ENCODE results near the gene PARP14.
"Not testable (repeated sequence)": the region's sequence is repeated elsewhere in the genome, so short reads cannot be mapped to it uniquely, and the experiment has no call there.

PARP14 gene

GRCh38 chr3:122680475-122681283 lies at the start of gene PARP14:
TSS of gene PARP14 (plus strand) at chr3:122680839. CDS start at chr3:122680884, 45 bp downstream.
- Mint-ChIP-seq H3K27me3 (no peaks in the 10 kb centered on the region), H3K4me3 (peak within 1 kb of the TSS; percentile 99), H3K36me3 (peaks cover 4% of the 10 kb centered on the region), H3K27ac (peak within 1 kb of the TSS; percentile 99), H3K9me3 (ENCODE audit: low read depth) (no peaks in the 10 kb centered on the region), H3K4me1 (ENCODE audit: low read depth) (peaks cover 61% of the 10 kb centered on the region)

- no peaks in the 10 kb centered on the region for H3K4me1 Mint-ChIP-seq (ENCODE audit: low read depth)
- no peaks in the 10 kb centered on the region for H3K27me3 Mint-ChIP-seq
- H3K4me3 Mint-ChIP-seq: no peak overlapping the region
- H3K36me3 Mint-ChIP-seq: peaks cover 12% of the 10 kb centered on the region
- H3K9me3 Mint-ChIP-seq (ENCODE audit: low read depth): no peaks in the 10 kb centered on the region
- no peak overlapping the region for H3K27ac Mint-ChIP-seq
Observed at GRCh38 chr3:122635789-122636188, 44.9 kb upstream of the PARP14 start.

- peaks cover 12% of the 10 kb centered on the region for H3K36me3 Mint-ChIP-seq
- no peak overlapping the region for H3K27ac Mint-ChIP-seq
Observed at GRCh38 chr3:122636697-122637096, 43.9 kb upstream of the PARP14 start.

GRCh38 chr3:122640437-122640999 lies 40.1 kb upstream of the PARP14 start:
- Mint-ChIP-seq H3K27me3 (no peaks in the 10 kb centered on the region), H3K9me3 (ENCODE audit: low read depth) (no peaks in the 10 kb centered on the region), H3K4me3 (no peak overlapping the region), H3K27ac (no peak overlapping the region), H3K4me1 (ENCODE audit: low read depth) (peaks cover 3% of the 10 kb centered on the region), H3K36me3 (peaks cover 12% of the 10 kb centered on the region)

More at GRCh38 chr3:122636697-122637096, 43.9 kb upstream of the PARP14 start:
- no peaks in the 10 kb centered on the region for H3K4me1 Mint-ChIP-seq (ENCODE audit: low read depth)
- H3K9me3 Mint-ChIP-seq (ENCODE audit: low read depth): no peaks in the 10 kb centered on the region
- no peaks in the 10 kb centered on the region for H3K27me3 Mint-ChIP-seq
- no peak overlapping the region for H3K4me3 Mint-ChIP-seq

GRCh38 chr3:122642935-122643334 lies 37.7 kb upstream of the PARP14 start:
- Mint-ChIP-seq H3K36me3 (peaks cover 7% of the 10 kb centered on the region), H3K4me1 (ENCODE audit: low read depth) (peaks cover 3% of the 10 kb centered on the region), H3K27me3 (no peaks in the 10 kb centered on the region), H3K9me3 (ENCODE audit: low read depth) (no peaks in the 10 kb centered on the region), H3K4me3 (no peak overlapping the region), H3K27ac (no peak overlapping the region)

- no peaks in the 10 kb centered on the region for H3K9me3 Mint-ChIP-seq (ENCODE audit: low read depth)
- peaks cover 5% of the 10 kb centered on the region for H3K27me3 Mint-ChIP-seq
- H3K27ac Mint-ChIP-seq: no peak overlapping the region
- H3K4me1 Mint-ChIP-seq (ENCODE audit: low read depth): peaks cover 3% of the 10 kb centered on the region
- no peak overlapping the region for H3K4me3 Mint-ChIP-seq
- H3K36me3 Mint-ChIP-seq: no peaks in the 10 kb centered on the region
Observed at GRCh38 chr3:122646146-122646988, 34.3 kb upstream of the PARP14 start.

- H3K4me1 Mint-ChIP-seq (ENCODE audit: low read depth); H3K27me3 Mint-ChIP-seq; H3K9me3 Mint-ChIP-seq (ENCODE audit: low read depth); H3K27ac Mint-ChIP-seq; H3K4me3 Mint-ChIP-seq; H3K36me3 Mint-ChIP-seq: not testable (repeated sequence)
Observed at GRCh38 chr3:122651233-122651907, 29.3 kb upstream of the PARP14 start.

GRCh38 chr3:122651962-122652361 lies 28.7 kb upstream of the PARP14 start:
- H3K9me3 Mint-ChIP-seq (ENCODE audit: low read depth); H3K36me3 Mint-ChIP-seq; H3K27ac Mint-ChIP-seq; H3K4me1 Mint-ChIP-seq (ENCODE audit: low read depth); H3K27me3 Mint-ChIP-seq; H3K4me3 Mint-ChIP-seq: not testable (repeated sequence)

- H3K4me1 Mint-ChIP-seq (ENCODE audit: low read depth); H3K4me3 Mint-ChIP-seq; H3K27me3 Mint-ChIP-seq; H3K27ac Mint-ChIP-seq; H3K36me3 Mint-ChIP-seq; H3K9me3 Mint-ChIP-seq (ENCODE audit: low read depth): not testable (repeated sequence)
Observed at GRCh38 chr3:122658336-122658735, 22.3 kb upstream of the PARP14 start.

GRCh38 chr3:122660297-122660974 lies 20.2 kb upstream of the PARP14 start:
- Mint-ChIP-seq H3K36me3 (no peaks in the 10 kb centered on the region), H3K27me3 (peaks cover 3% of the 10 kb centered on the region), H3K27ac (no peak overlapping the region), H3K9me3 (ENCODE audit: low read depth) (no peaks in the 10 kb centered on the region), H3K4me3 (no peak overlapping the region), H3K4me1 (ENCODE audit: low read depth) (no peaks in the 10 kb centered on the region)

- no peaks in the 10 kb centered on the region for H3K36me3 Mint-ChIP-seq
- H3K27ac Mint-ChIP-seq: no peak overlapping the region
- H3K4me3 Mint-ChIP-seq: no peak overlapping the region
- H3K4me1 Mint-ChIP-seq (ENCODE audit: low read depth): no peaks in the 10 kb centered on the region
- no peaks in the 10 kb centered on the region for H3K9me3 Mint-ChIP-seq (ENCODE audit: low read depth)
- H3K27me3 Mint-ChIP-seq: no peaks in the 10 kb centered on the region
Observed at GRCh38 chr3:122661633-122662032, 19.0 kb upstream of the PARP14 start.

- H3K27ac Mint-ChIP-seq: no peak overlapping the region
- no peaks in the 10 kb centered on the region for H3K36me3 Mint-ChIP-seq
- H3K4me1 Mint-ChIP-seq (ENCODE audit: low read depth): no peaks in the 10 kb centered on the region
- H3K27me3 Mint-ChIP-seq: no peaks in the 10 kb centered on the region
- H3K4me3 Mint-ChIP-seq: no peak overlapping the region
- no peaks in the 10 kb centered on the region for H3K9me3 Mint-ChIP-seq (ENCODE audit: low read depth)
Observed at GRCh38 chr3:122662505-122662904, 18.1 kb upstream of the PARP14 start.

GRCh38 chr3:122665226-122665786 lies 15.3 kb upstream of the PARP14 start:
- Mint-ChIP-seq H3K36me3 (peaks cover 4% of the 10 kb centered on the region), H3K4me3 (no peak overlapping the region), H3K27ac (no peak overlapping the region), H3K27me3 (no peaks in the 10 kb centered on the region), H3K9me3 (ENCODE audit: low read depth) (no peaks in the 10 kb centered on the region), H3K4me1 (ENCODE audit: low read depth) (peaks cover 13% of the 10 kb centered on the region)

GRCh38 chr3:122665881-122666280 lies 14.8 kb upstream of the PARP14 start:
- no peak overlapping the region for H3K4me3 Mint-ChIP-seq

More at GRCh38 chr3:122665881-122666280, 14.8 kb upstream of the PARP14 start:
- Mint-ChIP-seq H3K27ac (no peak overlapping the region), H3K4me1 (ENCODE audit: low read depth) (peaks cover 13% of the 10 kb centered on the region), H3K27me3 (no peaks in the 10 kb centered on the region), H3K36me3 (peaks cover 4% of the 10 kb centered on the region), H3K9me3 (ENCODE audit: low read depth) (no peaks in the 10 kb centered on the region)
